CD4-positive, alpha-beta T cell treated with Interleukin-4 for 4 hours (primary cell): ENCODE results near the gene CARD9.
A peak's percentile ranks its signal among the peaks of the same experiment; 100 is the strongest.

Experiments used
- DNase-seq: peaks from one replicate; pipeline ENCODE4 v3.0.0-alpha.2; 2020

Gene CARD9

GRCh38 chr9:136345281-136346156 lies 27.9 kb downstream of the CARD9 start:
- DNase-seq: no peak

- DNase-seq: no peak
Observed at GRCh38 chr9:136344544-136345280, 28.8 kb downstream of the CARD9 start.

GRCh38 chr9:136343884-136344269 lies 29.6 kb downstream of the CARD9 start:
- no peak for DNase-seq

- DNase-seq: no peak
Observed at GRCh38 chr9:136343121-136343883, 30.2 kb downstream of the CARD9 start.

DNA sequence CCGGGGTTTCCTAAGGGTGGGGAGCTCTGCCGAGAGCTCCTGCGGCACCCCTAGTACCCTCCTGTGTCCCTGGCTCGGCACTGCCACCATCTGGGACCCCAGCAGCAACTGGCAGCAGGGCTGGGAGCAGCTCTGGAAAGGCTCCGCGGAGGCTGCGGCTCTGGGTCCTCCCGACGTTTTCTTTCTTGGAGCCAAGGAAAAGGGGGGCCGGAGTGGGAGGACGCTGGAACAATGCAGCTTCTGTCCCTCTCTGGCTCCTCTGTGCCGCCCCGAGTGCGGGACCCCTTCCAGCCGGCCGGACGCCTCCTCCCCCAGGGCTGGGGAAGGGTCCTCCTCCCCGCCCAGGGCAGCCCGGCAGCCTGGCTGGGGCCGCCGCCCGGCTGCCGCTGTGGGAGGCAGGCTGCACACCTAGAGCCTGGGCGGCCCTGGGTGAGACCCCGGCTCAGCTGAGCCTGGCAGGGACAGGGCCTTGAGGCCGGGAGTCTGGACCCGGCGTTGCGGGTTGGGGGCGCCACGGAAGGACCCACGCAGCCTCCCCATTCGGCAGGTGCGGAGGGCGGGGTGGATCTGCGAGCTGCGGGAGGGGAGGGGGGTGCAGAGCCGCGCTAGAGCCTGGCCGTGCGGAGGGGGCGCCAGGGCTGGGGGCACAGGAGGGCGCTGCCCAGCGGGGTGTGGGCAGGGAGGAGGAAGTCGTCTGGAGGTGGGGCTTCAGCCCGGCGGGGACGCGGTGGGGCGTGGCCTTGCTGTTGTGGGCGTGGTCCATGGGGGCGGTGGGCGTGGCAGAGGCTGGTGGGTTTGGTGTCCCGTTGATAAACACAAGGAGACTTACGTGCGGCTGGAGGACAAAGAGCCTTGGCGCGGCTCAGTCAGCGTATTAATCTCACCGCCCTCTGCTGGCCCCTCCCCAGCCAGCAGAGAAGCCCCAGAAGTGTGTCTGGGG lies 31.0 kb downstream of the CARD9 start:
- DNase-seq: peak; percentile 33

DNA sequence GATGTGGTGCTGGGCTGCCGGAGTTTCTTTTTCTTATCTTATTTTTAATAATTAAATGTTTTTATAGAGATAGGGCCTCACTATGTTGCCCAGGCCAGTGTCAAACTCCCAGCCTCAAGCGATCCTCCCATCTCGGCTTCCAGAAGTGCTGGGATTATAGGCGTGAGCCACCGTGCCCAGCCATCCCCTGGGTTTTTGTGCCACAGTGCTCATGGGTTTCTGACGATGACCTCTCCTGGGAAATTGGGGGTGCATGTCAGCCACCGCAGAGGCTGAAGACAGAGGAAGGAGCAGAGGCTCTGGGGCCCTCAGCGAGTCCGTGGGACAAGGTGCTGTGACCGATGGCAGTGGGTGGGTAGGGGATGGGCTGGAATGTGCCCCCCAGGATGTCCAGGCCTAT lies 31.7 kb downstream of the CARD9 start:
- DNase-seq: no peak

GRCh38 chr9:136341042-136341655 lies 32.3 kb downstream of the CARD9 start:
- DNase-seq: no peak

DNA sequence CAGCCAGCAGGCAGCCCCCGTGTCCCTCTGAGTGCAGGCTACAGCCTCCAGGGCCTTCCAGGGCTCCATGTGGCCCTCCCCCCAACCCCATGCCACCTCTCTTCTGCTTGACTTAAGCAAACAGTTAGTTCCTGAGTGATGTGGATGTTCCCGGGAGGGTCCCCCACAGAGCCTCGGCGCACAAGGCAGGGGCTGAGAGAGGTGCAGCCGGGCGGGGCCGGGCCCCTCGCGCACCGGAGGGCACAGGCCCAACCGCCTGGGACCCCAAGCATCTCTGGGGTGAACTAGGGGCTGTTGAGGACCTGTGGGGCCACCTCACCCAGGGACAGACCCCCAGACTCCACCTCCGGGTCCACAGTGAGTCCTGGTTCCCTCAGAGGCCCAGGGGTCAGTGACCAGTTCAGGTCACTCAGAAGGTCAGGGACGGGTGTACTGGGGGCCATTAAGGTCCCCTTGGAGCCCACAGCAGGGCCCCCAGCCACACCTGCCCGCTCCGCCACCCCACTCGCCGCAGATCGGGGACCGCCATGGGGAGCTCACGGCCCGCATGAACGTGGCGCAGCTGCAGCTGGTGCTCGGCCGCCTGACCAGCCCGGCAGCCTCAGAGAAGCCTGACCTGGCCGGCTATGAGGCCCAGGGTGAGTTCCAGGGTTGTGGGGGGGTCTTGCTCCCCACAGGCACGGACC lies 33.0 kb downstream of the CARD9 start:
- no peak for DNase-seq

DNA sequence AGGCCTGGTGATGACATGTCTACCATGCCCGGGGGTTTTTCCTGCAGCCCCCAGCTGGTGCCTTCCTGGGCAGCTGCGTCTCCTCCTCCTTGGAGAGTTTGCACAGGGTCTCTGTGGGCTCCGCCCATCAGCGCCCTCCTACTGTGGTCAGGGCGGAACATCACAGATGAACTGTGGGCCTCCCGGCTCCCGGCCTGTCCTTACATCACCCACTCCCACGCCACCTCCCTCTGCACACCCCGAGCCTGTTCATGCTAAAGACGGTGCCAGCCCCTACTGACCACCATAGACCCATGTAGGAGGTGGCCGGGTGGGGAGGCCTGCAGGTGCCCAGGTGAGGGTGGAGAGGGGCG lies 33.5 kb downstream of the CARD9 start:
- no peak for DNase-seq

DNA sequence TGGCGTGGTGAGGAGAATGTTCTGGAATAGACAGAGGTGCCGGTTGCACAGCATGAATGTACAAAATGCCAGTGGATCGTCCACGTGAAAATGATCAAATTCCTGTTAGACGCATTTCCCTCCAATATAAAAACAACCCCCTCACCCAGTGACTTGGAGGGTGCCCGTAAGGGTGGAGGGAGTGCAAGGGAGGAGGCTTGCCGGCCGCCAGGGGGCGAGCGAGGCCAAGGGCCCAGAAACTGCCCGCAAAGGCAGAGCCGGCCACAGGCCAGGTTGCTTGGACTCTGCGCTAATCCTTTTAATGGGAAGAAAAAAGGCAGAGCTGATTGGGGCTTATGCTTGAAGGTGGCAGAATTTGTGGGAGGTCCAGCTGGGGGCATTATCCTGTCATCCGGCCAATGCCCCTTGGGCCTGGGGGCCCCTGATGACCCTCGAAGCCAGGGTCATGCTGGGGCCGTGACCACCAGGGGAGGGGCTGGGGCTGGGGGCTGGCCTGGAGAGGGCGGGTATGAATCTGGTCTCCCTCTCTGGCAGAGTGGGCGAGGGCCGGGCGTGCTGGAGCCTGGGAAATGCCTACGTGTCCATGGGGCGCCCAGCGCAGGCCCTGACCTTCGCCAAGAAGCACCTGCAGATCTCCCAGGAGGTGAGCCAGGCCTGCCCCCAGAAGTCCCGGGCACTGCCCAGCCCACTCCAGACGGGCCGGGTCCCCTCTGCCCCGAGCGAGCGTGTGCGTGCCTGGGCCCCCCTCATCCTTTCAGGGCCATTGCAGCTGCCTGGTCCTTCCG lies 34.1 kb downstream of the CARD9 start:
- DNase-seq: peak; percentile 32

DNA sequence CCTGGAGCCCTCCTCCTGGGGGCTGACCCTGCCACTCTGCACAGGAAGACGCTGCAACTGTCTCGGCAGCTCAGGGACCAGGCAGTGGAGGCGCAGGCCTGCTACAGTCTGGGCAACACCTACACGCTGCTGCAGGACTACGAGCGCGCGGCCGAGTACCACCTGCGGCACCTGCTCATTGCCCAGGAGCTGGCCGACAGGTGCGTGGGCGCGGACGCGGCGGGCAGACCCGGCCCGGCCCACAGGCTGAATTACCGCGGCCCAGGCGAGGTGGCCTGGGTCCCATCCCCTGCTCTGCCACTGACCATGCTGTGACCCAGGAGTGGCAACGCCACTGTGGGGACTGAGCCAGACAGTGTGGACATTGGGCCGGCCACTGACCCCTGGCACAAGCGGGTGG lies 35.0 kb downstream of the CARD9 start:
- no peak for DNase-seq

DNA sequence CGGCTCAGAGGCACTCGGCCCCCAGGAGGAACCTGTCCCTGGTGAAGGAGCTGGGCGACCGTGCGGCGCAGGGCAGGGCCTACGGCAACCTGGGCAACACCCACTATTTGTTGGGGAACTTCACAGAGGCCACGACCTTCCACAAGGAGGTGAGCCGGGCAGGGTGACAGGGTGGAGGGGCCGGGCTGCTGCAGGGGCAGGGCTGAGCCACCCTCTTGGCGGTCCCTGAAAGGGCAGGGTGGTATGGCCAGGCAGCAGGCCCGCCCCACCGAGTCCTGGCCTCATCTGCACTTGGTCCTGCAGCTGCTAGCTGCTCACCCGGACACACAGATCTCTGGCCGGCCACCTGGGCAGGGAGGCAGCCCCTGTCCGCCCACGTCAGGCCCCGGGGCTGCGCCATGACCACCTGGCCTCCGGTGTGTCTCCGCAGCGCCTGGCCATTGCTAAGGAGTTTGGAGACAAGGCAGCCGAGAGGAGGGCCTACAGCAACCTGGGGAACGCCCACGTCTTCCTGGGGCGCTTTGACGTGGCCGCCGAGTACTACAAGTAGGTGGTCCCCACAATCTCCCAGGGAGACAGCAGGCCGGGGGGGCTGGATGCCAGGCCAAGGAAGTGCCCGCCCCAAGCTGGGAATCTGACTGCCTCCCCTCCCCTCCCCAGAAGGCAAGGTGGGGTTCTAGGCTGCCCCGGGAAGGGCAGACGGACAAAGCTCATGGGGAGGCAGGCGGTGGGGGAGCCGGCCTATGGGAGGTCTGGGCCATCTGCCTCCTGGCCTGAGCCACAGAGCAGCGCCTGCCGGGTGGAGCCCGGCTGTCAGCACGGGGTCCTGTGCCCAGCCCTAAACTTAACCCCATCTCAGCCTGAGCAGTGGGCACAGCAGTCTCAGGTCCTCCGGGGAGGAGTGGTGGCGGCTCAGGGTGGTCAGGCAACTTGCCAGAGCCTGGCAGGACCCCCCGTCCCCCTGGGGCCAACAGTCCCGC lies 35.8 kb downstream of the CARD9 start:
- no peak for DNase-seq

DNA sequence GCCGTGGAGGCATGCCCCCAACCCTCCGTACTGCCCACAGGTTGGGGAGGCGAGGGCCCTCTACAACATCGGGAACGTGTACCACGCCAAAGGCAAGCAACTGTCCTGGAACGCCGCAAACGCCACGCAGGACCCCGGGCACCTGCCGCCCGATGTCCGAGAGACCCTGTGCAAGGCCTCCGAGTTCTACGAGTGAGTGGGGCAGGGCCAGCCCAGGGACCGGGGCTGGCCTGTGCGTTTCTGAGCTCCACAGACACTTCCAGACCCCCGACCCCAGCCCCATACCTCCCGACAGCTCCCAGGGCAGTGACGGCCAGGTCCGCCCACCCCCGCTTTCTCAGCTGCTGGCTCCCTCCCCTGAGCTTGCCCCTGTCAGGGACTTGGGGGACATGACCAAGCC lies 36.6 kb downstream of the CARD9 start:
- DNase-seq: no peak

- no peak for DNase-seq
Observed at GRCh38 chr9:136336156-136336870, 37.2 kb downstream of the CARD9 start.

GRCh38 chr9:136335296-136336155 lies 37.9 kb downstream of the CARD9 start:
- no peak for DNase-seq

DNA sequence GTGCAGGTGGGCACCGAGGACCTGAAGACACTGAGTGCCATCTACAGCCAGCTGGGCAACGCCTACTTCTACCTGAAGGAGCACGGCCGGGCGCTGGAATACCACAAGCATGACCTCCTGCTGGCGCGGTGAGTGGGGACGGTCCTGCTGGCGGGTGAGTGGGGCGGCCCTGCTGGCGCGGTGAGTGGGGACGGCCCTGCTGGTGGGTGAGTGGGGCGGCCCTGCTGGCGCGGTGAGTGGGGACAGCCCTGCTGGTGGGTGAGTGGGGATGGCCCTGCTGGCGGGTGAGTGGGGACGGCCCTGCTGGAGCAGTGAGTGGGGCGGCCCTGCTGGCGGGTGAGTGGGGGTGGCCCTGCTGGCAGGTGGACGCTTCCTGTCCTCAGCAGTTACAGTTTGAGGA lies 38.9 kb downstream of the CARD9 start:
- no peak for DNase-seq

DNA sequence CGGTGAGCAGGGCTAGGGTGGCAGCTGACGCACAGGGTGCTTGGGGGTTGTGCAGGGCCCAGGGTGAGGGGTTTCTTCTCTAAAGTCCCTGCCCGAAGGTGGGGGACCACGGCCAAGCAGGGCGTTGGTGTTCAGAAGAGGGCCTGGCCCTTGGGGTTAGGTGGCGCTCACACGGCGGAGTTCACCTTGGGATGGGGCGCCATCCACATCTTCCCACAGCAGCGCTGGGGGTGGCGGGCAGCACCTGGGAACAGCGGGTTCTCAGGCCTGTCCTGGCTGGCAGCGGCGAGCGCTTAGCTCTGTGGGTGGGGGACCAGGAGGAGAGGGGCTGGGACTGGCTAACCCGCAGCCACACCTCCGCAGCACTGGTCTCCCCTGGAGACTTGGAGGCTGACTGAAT lies 40.0 kb downstream of the CARD9 start:
- DNase-seq: no peak

GRCh38 chr9:136333045-136333444 lies 40.4 kb downstream of the CARD9 start:
- DNase-seq: no peak
